B cell (primary cell): ENCODE measurements around the gene EPAS1. TPM values are rescaled to one million over a fixed set of nuclear protein-coding genes. Genes with fewer than 3 reads are reported as not detected.

Source experiments
- ATAC-seq: fragments of 200-7000 bp; cut with Tn5 transposase; one replicate; pipeline ENCODE4 v1.10.0; 2021; ENCODE audit warnings: low read depth, mild to moderate bottlenecking, moderate number of reproducible peaks, moderate library complexity
- CTCF ChIA-PET: fragments of 350-600 bp; sonication (Branson Sonifier 250); formaldehyde crosslinking; loops from one replicate; lab custom pipeline; 2021; ENCODE audit warnings: antibody characterized with exemption, inconsistent platforms; lab: Charles Lee
- POLR2A ChIA-PET: fragments of 350-600 bp; sonication (Branson Sonifier 250); formaldehyde crosslinking; loops from one replicate; lab custom pipeline; 2021; ENCODE audit warnings: antibody characterized with exemption; lab: Charles Lee
- DNase-seq: peaks from one replicate; pipeline ENCODE4 v3.0.0; 2013
- H2AFZ ChIP-seq: 2 replicates; pipeline ENCODE4 v1.6.1; 2012; ENCODE audit warnings: mild to moderate bottlenecking, low read depth, low read length; ENCODE audit not compliant: insufficient read depth, poor library complexity, severe bottlenecking
- H3K27ac ChIP-seq, 2 donors: 1 replicate in 1 of 2; 2 replicates in 1 of 2; pipeline ENCODE4 v1.5.1; 2012 to 2013; ENCODE audit warnings: low read length in 2 of 2, mild to moderate bottlenecking in 2 of 2, moderate library complexity in 1 of 2
- H3K27me3 ChIP-seq, 4 experiments: fragments of 200-600 bp in 1 of 4; sonication (generic) in 1 of 4; replicated peaks in 1 of 4; 1 replicate in 2 of 4; 2 replicates in 2 of 4; pipeline versions ENCODE4 v1.6.1 to v1.7.0; 2013 to 2016; ENCODE audit warnings: low read length in 3 of 4, mild to moderate bottlenecking in 2 of 4, mixed read lengths in 1 of 4, moderate library complexity in 1 of 4; ENCODE audit not compliant: insufficient read depth in 4 of 4, control insufficient read depth in 3 of 4; ENCODE audit errors: control extremely low read depth in 1 of 4
- H3K36me3 ChIP-seq, 2 experiments: replicated peaks in 1 of 2; 1 replicate in 1 of 2; 2 replicates in 1 of 2; pipeline versions ENCODE4 v1.6.1 to v1.7.1; 2013; ENCODE audit warnings: low read length in 1 of 2; ENCODE audit not compliant: insufficient read depth in 2 of 2, control insufficient read depth in 1 of 2; ENCODE audit errors: control extremely low read depth in 1 of 2, extremely low read depth in 1 of 2
- H3K4me1 ChIP-seq, 2 donors: fragments of 200-600 bp in 1 of 2; sonication (generic) in 1 of 2; 1 replicate in 1 of 2; 2 replicates in 1 of 2; pipeline versions ENCODE4 v1.5.1 to v1.6.1; 2013 to 2017; ENCODE audit warnings: low read length in 2 of 2; ENCODE audit not compliant: control insufficient read depth in 2 of 2, insufficient read depth in 2 of 2
- H3K4me2 ChIP-seq: replicated peaks from 2 replicates; pipeline ENCODE3; 2012; ENCODE audit warnings: mild to moderate bottlenecking, low read depth, low read length; ENCODE audit not compliant: poor library complexity, severe bottlenecking
- H3K4me3 ChIP-seq, 5 experiments: fragments of 200-600 bp in 1 of 5; sonication (generic) in 1 of 5; 1 replicate in 3 of 5; 2 replicates in 2 of 5; pipeline versions ENCODE4 v1.5.1 to v1.7.0; 2011 to 2016; ENCODE audit warnings: low read length in 4 of 5, mild to moderate bottlenecking in 4 of 5, low read depth in 2 of 5, control low read depth in 1 of 5, moderate library complexity in 1 of 5; ENCODE audit not compliant: insufficient read depth in 1 of 5; ENCODE audit errors: control extremely low read depth in 1 of 5, extremely low read depth in 1 of 5
- H3K79me2 ChIP-seq: fragments of 200-600 bp; sonication (generic); one replicate; pipeline ENCODE4 v1.6.0; 2016; ENCODE audit warnings: low read length; ENCODE audit not compliant: control insufficient read depth, insufficient read depth
- H3K9ac ChIP-seq: fragments of 200-600 bp; sonication (generic); 2 replicates; pipeline ENCODE4 v1.6.1; 2017; ENCODE audit warnings: mild to moderate bottlenecking, low read length, moderate library complexity
- H3K9me3 ChIP-seq, 3 donors: one replicate each; pipeline versions ENCODE4 v1.6.1 to v1.7.1; 2013; ENCODE audit warnings: low read length in 2 of 3; ENCODE audit not compliant: control insufficient read depth in 2 of 3, insufficient read depth in 1 of 3; ENCODE audit errors: control extremely low read depth in 1 of 3
- H4K20me1 ChIP-seq: 2 replicates; pipeline ENCODE4 v1.6.0; 2012; ENCODE audit warnings: mild to moderate bottlenecking, low read length; ENCODE audit not compliant: insufficient read depth, control insufficient read depth, poor library complexity, severe bottlenecking
- H3K27ac Mint-ChIP-seq: one replicate; pipeline ENCODE4 v1.8.0; 2021; ENCODE audit warnings: mixed read lengths
- H3K27me3 Mint-ChIP-seq: one replicate; pipeline ENCODE4 v1.8.0; 2021; ENCODE audit warnings: mixed read lengths
- H3K4me1 Mint-ChIP-seq: one replicate; pipeline ENCODE4 v1.8.0; 2021; ENCODE audit warnings: mixed read lengths
- H3K4me3 Mint-ChIP-seq: one replicate; pipeline ENCODE4 v1.8.0; 2021; ENCODE audit warnings: mixed read lengths
- H3K9me3 Mint-ChIP-seq: one replicate; pipeline ENCODE4 v1.8.0; 2022; ENCODE audit warnings: mixed read lengths; ENCODE audit not compliant: insufficient read depth
- CTCF ChIP-seq: fragments of 200-600 bp; IDR thresholded peaks from one replicate; pipeline ENCODE4 v1.8.0; 2022; ENCODE audit warnings: antibody characterized with exemption, mild to moderate bottlenecking
- EZH2 ChIP-seq: IDR thresholded peaks from 2 replicates; pipeline ENCODE4 v1.6.1; 2012; ENCODE audit warnings: borderline replicate concordance, low read depth, mild to moderate bottlenecking, moderate library complexity, low read length; ENCODE audit not compliant: insufficient read depth, poor library complexity, severe bottlenecking
- WGBS: methylation state at CpG from one replicate; pipeline ENCODE4 v1.1.5; 2013; ENCODE audit warnings: missing lambda C conversion rate; ENCODE audit not compliant: insufficient coverage; 5-methylcytosine and 5-hydroxymethylcytosine counted together
- intact Hi-C: fragments of 100-400 bp; cut with micrococcal nuclease; formaldehyde crosslinking; loops from one replicate; pipeline ENCODE4 v1.10.0; 2022
- polyA plus RNA-seq: library from polyadenylated mRNA; depleted of rRNA; stranded (reverse); fragments of >200 nt; gene quantifications from 2 replicates; pipeline ENCODE4 v1.2.3, GENCODE V29; 2012
- total RNA-seq, 2 donors: library from RNA; stranded (reverse); fragments of 120-200 nt in 1 of 2; gene quantifications; 1 replicate in 1 of 2; 2 replicates in 1 of 2; pipeline versions ENCODE4 v1.2.3 to v1.2.4, GENCODE V29; 2013 to 2022

EPAS1 gene
- total and polyA plus RNA-seq, 2 donors (not counting 1 experiment from before 2014, with no cell fraction given): 0.06 to 0.37 TPM

- Histone ChIP-seq H3K27ac (no peak overlapping the region), H3K9me3 (no peaks in the 10 kb centered on the region), H4K20me1 (no peaks in the 10 kb centered on the region), H3K4me1 (no peaks in the 10 kb centered on the region), H3K79me2 (no peaks in the 10 kb centered on the region), H2AFZ (no peak overlapping the region), H3K9ac (no peak overlapping the region), H3K4me3 (no peak overlapping the region), H3K36me3 (no peaks in the 10 kb centered on the region), H3K27me3 (no peaks in the 10 kb centered on the region), H3K4me2 (no peak overlapping the region)
- intact Hi-C loops: no loop called here
- Mint-ChIP-seq H3K27me3 (peaks cover 23% of the 10 kb centered on the region), H3K9me3 (no peaks in the 10 kb centered on the region), H3K4me1 (no peaks in the 10 kb centered on the region), H3K27ac (no peak overlapping the region), H3K4me3 (no peak overlapping the region)
- ChIA-PET CTCF (no interaction called here), POLR2A (no interaction called here)
- DNase-seq: no peak
- WGBS: 90% methylated on average over 3 of the region's 4 CpGs
- no peak for TF ChIP-seq CTCF
- TF ChIP-seq EZH2: no peak
- no peak for ATAC-seq
These were observed 39.7 kb upstream of the EPAS1 start for GRCh38 chr2:46257476-46257875.

GRCh38 chr2:46257980-46258379 lies 39.2 kb upstream of the EPAS1 start:
- CTCF ChIA-PET: no interaction called here
- TF ChIP-seq CTCF (no peak), EZH2 (no peak)
- DNase-seq: no peak
- WGBS: no CpG with 5 or more reads among the region's 5 CpGs
- POLR2A ChIA-PET: no interaction called here
- Mint-ChIP-seq H3K4me1 (no peaks in the 10 kb centered on the region), H3K4me3 (no peak overlapping the region), H3K9me3 (no peaks in the 10 kb centered on the region), H3K27ac (no peak overlapping the region), H3K27me3 (peaks cover 22% of the 10 kb centered on the region)
- Histone ChIP-seq H4K20me1 (no peaks in the 10 kb centered on the region), H3K27me3 (no peaks in the 10 kb centered on the region), H3K9ac (no peak overlapping the region), H3K79me2 (no peaks in the 10 kb centered on the region), H3K27ac (no peak overlapping the region), H3K9me3 (no peaks in the 10 kb centered on the region), H3K4me3 (no peak overlapping the region), H3K4me2 (no peak overlapping the region), H2AFZ (no peak overlapping the region), H3K4me1 (no peaks in the 10 kb centered on the region), H3K36me3 (no peaks in the 10 kb centered on the region)
- no peak for ATAC-seq
- intact Hi-C loops: no loop called here
